ENCODE measurements around the gene CDKN2A. TPM values are rescaled to one million over a fixed set of nuclear protein-coding genes. Genes with fewer than 3 reads are reported as not detected.

Gene CDKN2A
- total RNA-seq, 1 experiment from 2014 or later, result 0.35 TPM

DNA sequence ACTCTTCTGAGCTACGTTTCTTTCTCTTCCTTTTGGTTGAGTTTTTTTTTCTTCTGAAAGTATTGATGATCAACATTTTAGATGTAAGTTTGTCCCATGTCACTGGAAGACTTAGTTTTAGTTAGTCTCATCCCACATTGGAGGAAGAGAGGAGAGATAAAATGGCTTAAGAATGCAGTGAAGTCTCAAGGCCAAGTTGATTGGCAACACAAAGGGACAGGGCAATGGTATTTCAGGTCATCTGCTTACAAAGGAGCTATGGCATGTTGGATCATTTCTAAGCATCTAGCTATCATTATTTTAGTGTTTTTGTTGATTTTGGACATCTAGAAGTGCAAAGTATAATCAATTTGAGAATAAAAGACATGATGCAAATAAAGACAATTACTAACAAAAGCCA, 58.6 kb downstream of the CDKN2A start:
- H2BK5ac ChIP-seq (ENCODE audit: insufficient read length, low read length), result no peak overlapping the region
- H2BK12ac ChIP-seq (ENCODE audit: insufficient read length, low read depth, low read length), result no peak overlapping the region
- no peak overlapping the region for H3K23ac ChIP-seq (ENCODE audit: insufficient read length, low read depth, low read length)
- no peak overlapping the region for H4K5ac ChIP-seq (ENCODE audit: insufficient read length, low read depth, low read length)
- H2BK120ac ChIP-seq (ENCODE audit: low read depth, low read length, poor library complexity, severe bottlenecking), result no peak overlapping the region
- no peak overlapping the region for H2AFZ ChIP-seq (ENCODE audit: low read length)
- H3K27ac Mint-ChIP-seq, result no peak overlapping the region
- no peak overlapping the region for H3K4me2 ChIP-seq (ENCODE audit: insufficient read depth, insufficient read length, low read length)
- H3K79me2 ChIP-seq (ENCODE audit: insufficient read depth, low read length), result no peaks in the 10 kb centered on the region
- H3K4me1 ChIP-seq (ENCODE audit: insufficient read depth, low read length), result no peaks in the 10 kb centered on the region; the same call in 1 of the 2 replicates
- no peak for DNase-seq
- peaks cover 0 to 2% of the 10 kb centered on the region in 2 experiments; a peak in 2 of 5 replicates for H3K9me3 Mint-ChIP-seq
- no peak overlapping the region for H3K9ac ChIP-seq (ENCODE audit: extremely low read depth, insufficient read length, low read length)
- no peaks in the 10 kb centered on the region for H3K27me3 Mint-ChIP-seq (ENCODE audit: low read depth)
- H4K20me1 ChIP-seq (ENCODE audit: control insufficient read depth, insufficient read depth, insufficient read length), result no peaks in the 10 kb centered on the region
- no peak overlapping the region for H4K91ac ChIP-seq (ENCODE audit: insufficient read length, low read depth, low read length)
- H3K56ac ChIP-seq (ENCODE audit: insufficient read length, low read depth, low read length), result no peak overlapping the region
- H3K4me1 Mint-ChIP-seq, result peaks cover 32 to 39% of the 10 kb centered on the region in 2 experiments
- no peak overlapping the region for H3K4ac ChIP-seq (ENCODE audit: low read depth, low read length)
- no peaks in the 10 kb centered on the region for H3K9me3 ChIP-seq (ENCODE audit: control insufficient read depth, low read depth, low read length)
- no peak overlapping the region for H3T11ph ChIP-seq (ENCODE audit: low read length)
- no peak overlapping the region for H2AK5ac ChIP-seq (ENCODE audit: insufficient read length, low read length)
- no peaks in the 10 kb centered on the region for H3K27me3 ChIP-seq (ENCODE audit: insufficient read depth, low read length)
- no peak overlapping the region for H3K14ac ChIP-seq (ENCODE audit: insufficient read depth, low read length)
- peaks cover 13 to 14% (median 14%) of the 10 kb centered on the region in 3 experiments; a peak in 6 of 7 replicates for H3K36me3 Mint-ChIP-seq (ENCODE audit: insufficient read depth in 1 of 3, low read depth in 3 of 3)
- no peak overlapping the region for H2BK15ac ChIP-seq (ENCODE audit: low read depth, low read length)
- H3K79me1 ChIP-seq (ENCODE audit: insufficient read depth, low read depth, low read length, poor library complexity, severe bottlenecking), result no peaks in the 10 kb centered on the region
- H3K27ac ChIP-seq (ENCODE audit: insufficient read length, low read depth, low read length), result no peak overlapping the region
- H3K23me2 ChIP-seq (ENCODE audit: insufficient read length, low read depth, low read length, poor library complexity, severe bottlenecking), result no peaks in the 10 kb centered on the region
- H2BK20ac ChIP-seq (ENCODE audit: low read depth, low read length, poor library complexity, severe bottlenecking), result no peak overlapping the region
- no peak overlapping the region for H3K18ac ChIP-seq (ENCODE audit: insufficient read length, low read depth, low read length)
- no peak overlapping the region for H4K8ac ChIP-seq (replicated peaks; ENCODE audit: insufficient read length, low read depth, low read length)
- TF ChIP-seq, protein P1, sequence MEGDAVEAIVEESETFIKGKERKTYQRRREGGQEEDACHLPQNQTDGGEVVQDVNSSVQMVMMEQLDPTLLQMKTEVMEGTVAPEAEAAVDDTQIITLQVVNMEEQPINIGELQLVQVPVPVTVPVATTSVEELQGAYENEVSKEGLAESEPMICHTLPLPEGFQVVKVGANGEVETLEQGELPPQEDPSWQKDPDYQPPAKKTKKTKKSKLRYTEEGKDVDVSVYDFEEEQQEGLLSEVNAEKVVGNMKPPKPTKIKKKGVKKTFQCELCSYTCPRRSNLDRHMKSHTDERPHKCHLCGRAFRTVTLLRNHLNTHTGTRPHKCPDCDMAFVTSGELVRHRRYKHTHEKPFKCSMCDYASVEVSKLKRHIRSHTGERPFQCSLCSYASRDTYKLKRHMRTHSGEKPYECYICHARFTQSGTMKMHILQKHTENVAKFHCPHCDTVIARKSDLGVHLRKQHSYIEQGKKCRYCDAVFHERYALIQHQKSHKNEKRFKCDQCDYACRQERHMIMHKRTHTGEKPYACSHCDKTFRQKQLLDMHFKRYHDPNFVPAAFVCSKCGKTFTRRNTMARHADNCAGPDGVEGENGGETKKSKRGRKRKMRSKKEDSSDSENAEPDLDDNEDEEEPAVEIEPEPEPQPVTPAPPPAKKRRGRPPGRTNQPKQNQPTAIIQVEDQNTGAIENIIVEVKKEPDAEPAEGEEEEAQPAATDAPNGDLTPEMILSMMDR (conservative IDR thresholded peaks at IDR 0.05), result no peak
- H3K4me3 Mint-ChIP-seq, result no peak overlapping the region
- no CpG with 5 or more reads among the region's 1 CpG for whole genome bisulfite sequencing (ENCODE audit: extremely low coverage, insufficient read length, low lambda C conversion rate)

All from H9 (cell line).